HCT116 (cell line): Measurements from ENCODE around the gene PRM3. TPM values are rescaled to one million over a fixed set of nuclear protein-coding genes. Genes with fewer than 3 reads are reported as not detected.

Experiments
- ATAC-seq: fragments of 200-7000 bp; cut with Tn5 transposase; 2 replicates; pipeline ENCODE4 v1.9.1; 2020; ENCODE audit warnings: mild to moderate bottlenecking, moderate library complexity
- BruUV-seq: library from RNA; stranded (reverse); fragments of 400-500 nt; replicated peaks from 2 replicates; lab custom pipeline; 2021; lab: Mats Ljungman, UMichigan
- CTCF ChIA-PET: fragments of 300-600 bp; sonication (Branson Sonifier 250); formaldehyde crosslinking; loops from one replicate; lab custom pipeline; 2021; ENCODE audit warnings: antibody characterized with exemption; lab: Charles Lee
- POLR2A ChIA-PET: fragments of 300-600, 350-600 bp; sonication (Branson Sonifier 250); formaldehyde crosslinking; loops from one replicate; lab custom pipeline; 2021; ENCODE audit warnings: antibody characterized with exemption; lab: Charles Lee
- RAD21 ChIA-PET, 2 experiments: fragments of 300-600 bp; sonication (Branson Sonifier 250); formaldehyde crosslinking; loops; one replicate each; lab custom pipeline; 2023; ENCODE audit warnings: low total read pairs in 2 of 2; ENCODE audit not compliant: uncharacterized antibody in 2 of 2, unreplicated experiment in 2 of 2, low non-redundant PET in 1 of 2; lab: Charles Lee
- DNase-seq: peaks from one replicate; pipeline ENCODE4 v3.0.0-alpha.2; 2010; ENCODE audit warnings: low read depth, low spot score
- H2AFZ ChIP-seq: fragments of 200-600 bp; shearing (Covaris generic), sonication (generic); 2 replicates; pipeline ENCODE4 v1.6.1; 2017; ENCODE audit warnings: low read depth, mixed run types, mixed read lengths, antibody characterized with exemption, low read length; ENCODE audit not compliant: poor library complexity, severe bottlenecking
- H3K27ac ChIP-seq: 2 replicates; pipeline ENCODE4 v1.5.1; 2012; ENCODE audit warnings: low read depth, low read length
- H3K27me3 ChIP-seq: fragments of 200-600 bp; sonication (generic); 2 replicates; pipeline ENCODE4 v1.6.1; 2016; ENCODE audit warnings: mixed run types, low read length, mixed read lengths; ENCODE audit not compliant: insufficient read depth
- H3K36me3 ChIP-seq, 2 experiments: fragments of 200-500 bp in 1 of 2; fragments of 200-600 bp in 1 of 2; sonication (Bioruptor generic) in 1 of 2; sonication (generic) in 1 of 2; 2 replicates each; pipeline versions ENCODE4 v1.5.1 to v1.6.1; 2014 to 2016; ENCODE audit warnings: low read length in 2 of 2, inconsistent platforms in 1 of 2, mixed read lengths in 1 of 2, mixed run types in 1 of 2; ENCODE audit not compliant: insufficient read depth in 2 of 2, control insufficient read depth in 1 of 2
- H3K4me1 ChIP-seq, 2 experiments: fragments of 200-600 bp in 1 of 2; sonication (generic) in 1 of 2; 2 replicates each; pipeline versions ENCODE4 v1.5.1 to v1.6.1; 2012 to 2017; ENCODE audit warnings: low read length in 2 of 2, inconsistent platforms in 1 of 2, mild to moderate bottlenecking in 1 of 2, mixed read lengths in 1 of 2, mixed run types in 1 of 2, moderate library complexity in 1 of 2; ENCODE audit not compliant: insufficient read depth in 2 of 2, control insufficient read depth in 1 of 2
- H3K4me2 ChIP-seq: fragments of 200-600 bp; sonication (generic); 2 replicates; pipeline ENCODE4 v1.6.1; 2017; ENCODE audit warnings: mixed run types, low read length, mixed read lengths
- H3K4me3 ChIP-seq, 2 experiments: fragments of 200-600 bp in 1 of 2; sonication (generic) in 1 of 2; replicated peaks in 1 of 2; 2 replicates each; pipeline ENCODE4 v1.5.1; 2011 to 2016; ENCODE audit warnings: low read length in 2 of 2, control low read depth in 1 of 2, low read depth in 1 of 2, mild to moderate bottlenecking in 1 of 2, mixed read lengths in 1 of 2, mixed run types in 1 of 2
- H3K79me2 ChIP-seq: fragments of 200-600 bp; sonication (generic); 2 replicates; pipeline ENCODE4 v1.6.1; 2017; ENCODE audit warnings: mild to moderate bottlenecking, mixed run types, low read length, moderate library complexity, mixed read lengths; ENCODE audit not compliant: insufficient read depth
- H3K9ac ChIP-seq: fragments of 200-600 bp; sonication (generic); 2 replicates; pipeline ENCODE4 v1.6.1; 2016; ENCODE audit warnings: low read length, mixed read lengths
- H3K9me2 ChIP-seq: fragments of 200-600 bp; sonication (generic), shearing (Covaris generic); 2 replicates; pipeline ENCODE4 v1.6.1; 2017; ENCODE audit warnings: mixed run types, mild to moderate bottlenecking, moderate library complexity; ENCODE audit not compliant: insufficient read depth
- H3K9me3 ChIP-seq, 2 experiments: fragments of 200-500 bp in 1 of 2; fragments of 200-600 bp in 1 of 2; sonication (Bioruptor generic) in 1 of 2; sonication (generic) in 1 of 2; 2 replicates each; pipeline ENCODE4 v1.6.1; 2014 to 2017; ENCODE audit warnings: low read length in 2 of 2, mixed read lengths in 2 of 2, inconsistent platforms in 1 of 2, low read depth in 1 of 2, mild to moderate bottlenecking in 1 of 2, mixed run types in 1 of 2, moderate library complexity in 1 of 2; ENCODE audit not compliant: control insufficient read depth in 1 of 2, insufficient read depth in 1 of 2
- H4K20me1 ChIP-seq: fragments of 200-600 bp; sonication (generic), shearing (Covaris generic); 2 replicates; pipeline ENCODE4 v1.6.1; 2017; ENCODE audit warnings: mixed run types, mild to moderate bottlenecking, moderate library complexity; ENCODE audit not compliant: insufficient read depth
- EZH2 ChIP-seq: fragments of 200-600 bp; sonication (generic); IDR thresholded peaks from 2 replicates; pipeline ENCODE4 v1.6.1; 2017; ENCODE audit warnings: antibody characterized with exemption, mixed run types
- ZNF274 ChIP-seq: fragments of 200-500 bp; sonication (Bioruptor generic); IDR thresholded peaks from 2 replicates; pipeline ENCODE4 v1.6.1; 2014; ENCODE audit warnings: mild to moderate bottlenecking, low read depth, low read length, inconsistent platforms
- intact Hi-C: fragments of 100-400 bp; cut with micrococcal nuclease; formaldehyde crosslinking; loops from 2 replicates; pipeline ENCODE4 v1.10.0; 2022
- total RNA-seq: library from RNA; stranded (reverse); gene quantifications from one replicate; pipeline ENCODE4 v1.2.1, GENCODE V29; 2021; ENCODE audit not compliant: unreplicated experiment
- TF ChIP-seq, protein P1 (sequence below): IDR thresholded peaks from 2 replicates; pipeline ENCODE4 v1.6.1; 2012; ENCODE audit warnings: low read depth
- TF ChIP-seq, protein P2 (sequence below), 3 experiments: fragments of 200-600 bp in 1 of 3; sonication (generic) in 1 of 3; IDR thresholded peaks in 2 of 3; conservative IDR thresholded peaks in 1 of 3; 2 replicates each; pipeline ENCODE4 v1.5.1; 2012 to 2017; ENCODE audit warnings: low read depth in 2 of 3, low read length in 2 of 3, antibody characterized with exemption in 1 of 3, borderline replicate concordance in 1 of 3, control low read depth in 1 of 3, mild to moderate bottlenecking in 1 of 3, mixed read lengths in 1 of 3, mixed run types in 1 of 3, moderate library complexity in 1 of 3; ENCODE audit not compliant: insufficient read depth in 1 of 3

PRM3 gene
- total RNA-seq, 1 experiment from 2014 or later = not detected

DNA sequence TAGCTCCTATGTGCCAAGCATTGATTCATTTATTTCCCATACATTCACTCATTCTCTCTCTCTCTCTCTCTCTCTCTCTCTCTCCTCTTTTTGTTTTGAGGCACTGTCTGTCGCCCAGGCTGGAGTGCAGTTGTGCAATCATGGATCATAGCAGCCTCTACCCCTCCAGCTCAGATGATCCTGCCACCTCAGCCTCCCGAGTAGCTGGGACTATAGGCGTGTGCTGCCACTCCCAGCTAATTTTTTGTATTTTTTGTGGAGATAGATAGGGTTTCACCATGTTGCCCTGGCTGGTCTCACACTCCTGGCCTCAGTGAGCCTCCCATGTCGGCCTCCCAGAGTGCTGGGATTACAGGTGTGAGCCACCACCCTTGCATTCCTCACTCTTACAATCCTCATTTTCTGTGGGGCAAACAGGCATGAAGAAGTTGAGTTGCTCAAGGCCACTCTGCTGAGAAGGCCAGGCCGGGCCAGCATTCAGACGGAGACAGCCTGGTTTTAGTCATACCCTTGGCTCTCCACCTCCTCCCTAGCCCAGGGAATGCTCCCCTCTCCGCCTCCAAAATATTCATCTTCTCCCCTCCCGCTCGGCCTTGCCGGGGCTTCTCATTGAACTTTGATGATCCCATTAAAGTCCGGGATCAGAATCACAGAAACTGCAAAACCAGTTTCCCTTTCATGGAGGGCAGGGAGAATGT is 3.6 kb upstream of the PRM3 start:
- RAD21 ChIA-PET = no interaction called here
- CTCF ChIA-PET = no interaction called here
- Histone ChIP-seq H3K27me3 (peaks cover 3% of the 10 kb centered on the region; the same call in 1 of the 2 replicates), H3K9ac (no peak overlapping the region), H3K4me1 (no peaks in the 10 kb centered on the region), H3K79me2 (no peaks in the 10 kb centered on the region), H3K4me3 (no peak overlapping the region), H3K27ac (no peak overlapping the region), H3K4me2 (no peak overlapping the region), H3K9me3 (no peaks in the 10 kb centered on the region), H3K9me2 (no peaks in the 10 kb centered on the region), H4K20me1 (no peaks in the 10 kb centered on the region), H2AFZ (no peak overlapping the region), H3K36me3 (no peaks in the 10 kb centered on the region)
- intact Hi-C loops = no loop called here
- no peak for DNase-seq
- BruUV-seq = no TSS peak
- ATAC-seq = no peak
- TF ChIP-seq EZH2 = no peak
- TF ChIP-seq, protein P1, sequence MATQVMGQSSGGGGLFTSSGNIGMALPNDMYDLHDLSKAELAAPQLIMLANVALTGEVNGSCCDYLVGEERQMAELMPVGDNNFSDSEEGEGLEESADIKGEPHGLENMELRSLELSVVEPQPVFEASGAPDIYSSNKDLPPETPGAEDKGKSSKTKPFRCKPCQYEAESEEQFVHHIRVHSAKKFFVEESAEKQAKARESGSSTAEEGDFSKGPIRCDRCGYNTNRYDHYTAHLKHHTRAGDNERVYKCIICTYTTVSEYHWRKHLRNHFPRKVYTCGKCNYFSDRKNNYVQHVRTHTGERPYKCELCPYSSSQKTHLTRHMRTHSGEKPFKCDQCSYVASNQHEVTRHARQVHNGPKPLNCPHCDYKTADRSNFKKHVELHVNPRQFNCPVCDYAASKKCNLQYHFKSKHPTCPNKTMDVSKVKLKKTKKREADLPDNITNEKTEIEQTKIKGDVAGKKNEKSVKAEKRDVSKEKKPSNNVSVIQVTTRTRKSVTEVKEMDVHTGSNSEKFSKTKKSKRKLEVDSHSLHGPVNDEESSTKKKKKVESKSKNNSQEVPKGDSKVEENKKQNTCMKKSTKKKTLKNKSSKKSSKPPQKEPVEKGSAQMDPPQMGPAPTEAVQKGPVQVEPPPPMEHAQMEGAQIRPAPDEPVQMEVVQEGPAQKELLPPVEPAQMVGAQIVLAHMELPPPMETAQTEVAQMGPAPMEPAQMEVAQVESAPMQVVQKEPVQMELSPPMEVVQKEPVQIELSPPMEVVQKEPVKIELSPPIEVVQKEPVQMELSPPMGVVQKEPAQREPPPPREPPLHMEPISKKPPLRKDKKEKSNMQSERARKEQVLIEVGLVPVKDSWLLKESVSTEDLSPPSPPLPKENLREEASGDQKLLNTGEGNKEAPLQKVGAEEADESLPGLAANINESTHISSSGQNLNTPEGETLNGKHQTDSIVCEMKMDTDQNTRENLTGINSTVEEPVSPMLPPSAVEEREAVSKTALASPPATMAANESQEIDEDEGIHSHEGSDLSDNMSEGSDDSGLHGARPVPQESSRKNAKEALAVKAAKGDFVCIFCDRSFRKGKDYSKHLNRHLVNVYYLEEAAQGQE = no peak
- TF ChIP-seq ZNF274 = no peak
- TF ChIP-seq, protein P2, sequence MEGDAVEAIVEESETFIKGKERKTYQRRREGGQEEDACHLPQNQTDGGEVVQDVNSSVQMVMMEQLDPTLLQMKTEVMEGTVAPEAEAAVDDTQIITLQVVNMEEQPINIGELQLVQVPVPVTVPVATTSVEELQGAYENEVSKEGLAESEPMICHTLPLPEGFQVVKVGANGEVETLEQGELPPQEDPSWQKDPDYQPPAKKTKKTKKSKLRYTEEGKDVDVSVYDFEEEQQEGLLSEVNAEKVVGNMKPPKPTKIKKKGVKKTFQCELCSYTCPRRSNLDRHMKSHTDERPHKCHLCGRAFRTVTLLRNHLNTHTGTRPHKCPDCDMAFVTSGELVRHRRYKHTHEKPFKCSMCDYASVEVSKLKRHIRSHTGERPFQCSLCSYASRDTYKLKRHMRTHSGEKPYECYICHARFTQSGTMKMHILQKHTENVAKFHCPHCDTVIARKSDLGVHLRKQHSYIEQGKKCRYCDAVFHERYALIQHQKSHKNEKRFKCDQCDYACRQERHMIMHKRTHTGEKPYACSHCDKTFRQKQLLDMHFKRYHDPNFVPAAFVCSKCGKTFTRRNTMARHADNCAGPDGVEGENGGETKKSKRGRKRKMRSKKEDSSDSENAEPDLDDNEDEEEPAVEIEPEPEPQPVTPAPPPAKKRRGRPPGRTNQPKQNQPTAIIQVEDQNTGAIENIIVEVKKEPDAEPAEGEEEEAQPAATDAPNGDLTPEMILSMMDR (IDR thresholded peaks at IDR 0.05 in 2 of 3, conservative IDR thresholded peaks at IDR 0.05 in 1 of 3; ENCODE audit: borderline replicate concordance in 1 of 3, insufficient read depth in 1 of 3, low read depth in 2 of 3, low read length in 2 of 3) = no peak
- POLR2A ChIA-PET = no interaction called here
